GM19238 (cell line): ENCODE measurements around the gene AIFM3.
"Not testable (repeated sequence)": the region's sequence is repeated elsewhere in the genome, so short reads cannot be mapped to it uniquely, and the experiment has no call there.

Source experiments
- DNase-seq: peaks from one replicate; pipeline ENCODE4 v3.0.0; 2011; ENCODE audit warnings: low spot score; ENCODE audit not compliant: insufficient read length

AIFM3 gene

DNA sequence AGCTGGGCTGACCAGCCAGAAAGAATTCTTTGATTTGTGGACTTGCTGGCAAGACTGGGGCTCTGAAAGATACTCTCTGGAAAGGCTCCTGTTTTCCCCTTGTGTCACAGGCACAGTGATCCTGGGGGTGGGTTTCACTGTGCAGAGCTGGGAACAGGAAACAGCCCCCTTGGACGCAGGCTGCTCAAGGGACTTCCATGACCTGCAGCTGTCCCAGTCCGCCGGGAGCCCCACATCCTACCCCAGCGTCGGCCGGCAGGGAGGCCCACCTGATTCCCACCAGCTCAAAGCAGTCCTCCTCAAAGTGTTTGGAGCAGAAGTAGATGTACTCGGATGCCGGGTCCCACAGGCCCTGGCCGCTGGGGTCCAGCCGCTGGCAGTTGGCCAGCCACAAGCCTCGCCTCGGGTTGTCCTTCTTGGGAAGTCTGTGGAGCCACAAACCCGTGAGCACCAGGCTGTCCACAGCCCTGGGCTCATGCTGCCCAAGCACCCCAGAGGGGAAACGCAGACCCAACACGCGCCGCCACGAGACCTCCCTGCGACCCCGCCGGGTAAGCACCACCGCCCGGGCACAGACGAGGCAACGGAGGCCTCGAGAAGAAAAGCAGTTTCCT is 34.0 kb downstream of the AIFM3 start:
- DNase-seq = peak; percentile 37

DNA sequence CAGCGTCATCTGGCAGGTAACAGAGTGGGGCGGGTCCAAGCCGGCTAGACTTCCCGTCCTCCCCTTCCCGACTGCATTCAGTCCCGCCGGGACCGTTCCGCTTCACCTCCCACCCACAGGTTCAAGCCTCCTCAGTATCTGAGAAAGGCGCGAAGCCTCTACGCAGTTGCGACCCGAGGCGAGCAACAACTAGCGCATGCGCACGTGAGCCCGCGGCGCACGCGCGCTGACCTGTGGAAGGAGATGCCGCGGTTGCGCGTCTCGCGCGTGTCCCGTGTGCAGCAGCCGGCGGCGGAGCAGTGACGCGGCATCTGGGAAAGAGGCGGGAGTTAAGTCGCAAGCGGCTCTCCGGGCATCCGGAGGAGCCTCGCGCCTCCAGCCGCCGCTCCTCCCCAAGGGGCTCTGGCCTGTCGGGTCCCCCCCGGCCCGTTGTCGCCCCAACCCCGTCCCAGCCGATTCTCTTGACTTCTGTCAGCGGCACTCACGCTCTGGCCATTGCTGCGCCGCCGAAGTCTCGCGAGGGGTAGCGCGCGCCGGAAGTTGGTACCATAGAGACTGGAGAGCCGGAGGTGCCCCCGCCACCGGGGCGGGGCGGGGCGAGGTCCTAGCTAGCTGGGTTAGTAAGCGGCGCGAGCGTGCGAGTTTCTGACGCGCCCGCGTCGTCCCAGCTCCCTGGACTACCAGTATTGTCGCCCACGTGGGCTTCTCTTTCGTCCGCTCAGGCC is 34.7 kb downstream of the AIFM3 start, which contains the start of gene THAP7:
Gene THAP7 (minus strand): TSS at position 518 of the 725 bp plus-strand sequence. CDS start 207 bp downstream, at position 311.
- peak; percentile 94 for DNase-seq

DNA sequence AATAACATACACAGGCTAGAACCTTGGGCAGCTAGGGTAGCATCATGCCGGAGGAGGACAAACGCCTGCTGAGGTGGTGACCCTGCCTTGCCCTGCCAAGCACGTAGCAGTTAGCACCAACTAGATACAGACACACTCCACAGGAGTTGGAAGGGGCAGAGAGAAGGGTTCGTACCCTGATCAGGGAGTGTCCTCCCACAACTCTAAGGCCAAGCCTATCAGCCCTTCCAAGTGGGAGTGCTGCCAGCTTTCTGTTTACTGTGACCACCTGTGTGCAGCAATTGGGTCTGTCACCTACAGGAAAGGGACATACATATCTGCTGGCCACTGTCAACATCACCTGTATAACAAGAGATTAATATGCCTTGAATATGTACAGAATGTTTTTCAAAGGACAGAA is 36.7 kb downstream of the AIFM3 start:
- no peak for DNase-seq

DNA sequence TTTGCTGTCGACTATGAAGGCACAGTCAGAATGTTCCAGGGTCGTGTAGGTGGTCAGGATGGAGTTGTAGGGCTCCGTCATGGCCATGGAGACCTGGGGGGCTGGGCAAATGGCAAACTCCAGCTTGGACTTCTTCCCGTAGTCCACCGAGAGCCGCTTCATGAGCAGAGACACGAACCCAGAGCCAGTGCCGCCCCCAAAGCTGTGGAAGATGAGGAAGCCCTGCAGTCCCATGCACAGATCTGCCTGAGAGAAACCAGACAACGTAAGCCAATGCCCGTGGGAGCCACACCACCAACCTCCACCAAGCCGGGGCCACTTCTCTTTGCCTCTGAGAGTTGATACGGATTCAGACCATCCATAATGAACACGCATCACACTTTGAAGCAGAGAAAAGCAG is 42.2 kb downstream of the AIFM3 start:
- DNase-seq = not testable (repeated sequence)

DNA sequence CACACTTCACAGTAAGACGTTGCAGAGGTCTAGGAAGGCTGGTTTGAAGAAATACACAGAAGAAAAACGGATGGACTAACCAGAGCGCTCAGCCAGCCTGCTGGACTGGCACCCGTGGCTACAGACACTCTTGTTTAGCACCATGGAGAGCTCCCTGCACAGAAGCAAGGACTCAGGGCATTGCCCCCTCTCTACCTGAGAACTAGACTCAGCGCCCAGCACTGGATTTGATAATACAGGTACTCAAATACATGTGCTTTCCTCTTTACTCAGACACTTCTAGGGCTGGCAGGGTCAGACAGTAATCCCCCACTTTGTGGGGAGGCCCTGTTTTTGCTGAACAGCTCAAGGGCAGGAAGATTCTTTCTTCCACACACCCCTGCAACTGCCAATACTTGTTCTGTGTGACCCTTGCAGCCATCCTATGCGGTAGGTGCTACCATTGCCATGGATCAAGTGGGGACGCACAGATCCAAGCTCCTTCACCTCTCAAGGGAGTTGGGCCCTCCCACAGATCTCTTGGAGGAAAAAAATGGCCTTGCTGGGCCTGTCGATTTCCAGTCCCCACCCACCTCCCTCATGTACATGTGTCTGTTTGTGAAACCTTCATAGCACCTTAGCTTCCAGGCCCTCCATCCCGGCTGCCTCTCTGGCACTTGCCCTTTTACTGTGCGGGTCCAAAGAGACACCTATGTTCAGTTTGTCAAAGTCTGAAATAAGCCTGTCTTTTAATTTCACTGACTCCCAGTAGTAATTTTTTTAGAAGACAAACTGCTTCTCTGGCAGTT is 42.8 kb downstream of the AIFM3 start:
- no peak for DNase-seq

DNA sequence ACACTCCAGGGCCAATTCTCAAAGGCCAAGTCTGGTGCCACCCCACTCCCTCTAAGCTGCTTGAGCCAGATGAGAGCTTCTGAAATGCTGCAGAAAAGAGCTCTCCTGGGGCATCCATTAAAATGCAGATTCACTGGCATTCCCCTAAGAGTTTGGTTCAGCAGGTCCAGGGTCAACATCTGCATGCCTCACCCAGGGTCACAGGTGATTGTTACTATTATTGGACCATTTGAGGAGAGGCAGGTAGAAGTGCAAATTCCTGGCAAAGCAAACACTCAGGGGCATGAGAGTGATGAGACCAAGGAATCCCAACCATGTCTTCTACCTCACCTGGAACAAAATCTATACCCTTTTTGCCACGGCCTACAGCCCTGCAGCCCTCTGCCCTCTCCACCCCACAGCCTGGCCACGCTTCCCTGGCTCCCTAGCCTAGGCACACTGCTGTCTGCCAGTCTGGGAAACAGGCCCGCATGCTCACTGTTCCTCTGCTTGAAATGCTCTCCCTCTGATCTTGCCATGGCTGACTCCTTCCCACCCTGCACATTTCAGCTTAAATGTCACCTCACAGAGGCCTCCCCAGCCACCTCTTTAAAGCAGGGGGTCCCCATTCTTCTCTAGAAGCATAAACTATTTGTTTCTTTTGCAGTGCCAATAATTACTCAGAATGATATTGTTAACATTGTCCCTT is 43.5 kb downstream of the AIFM3 start:
- DNase-seq = no peak

DNA sequence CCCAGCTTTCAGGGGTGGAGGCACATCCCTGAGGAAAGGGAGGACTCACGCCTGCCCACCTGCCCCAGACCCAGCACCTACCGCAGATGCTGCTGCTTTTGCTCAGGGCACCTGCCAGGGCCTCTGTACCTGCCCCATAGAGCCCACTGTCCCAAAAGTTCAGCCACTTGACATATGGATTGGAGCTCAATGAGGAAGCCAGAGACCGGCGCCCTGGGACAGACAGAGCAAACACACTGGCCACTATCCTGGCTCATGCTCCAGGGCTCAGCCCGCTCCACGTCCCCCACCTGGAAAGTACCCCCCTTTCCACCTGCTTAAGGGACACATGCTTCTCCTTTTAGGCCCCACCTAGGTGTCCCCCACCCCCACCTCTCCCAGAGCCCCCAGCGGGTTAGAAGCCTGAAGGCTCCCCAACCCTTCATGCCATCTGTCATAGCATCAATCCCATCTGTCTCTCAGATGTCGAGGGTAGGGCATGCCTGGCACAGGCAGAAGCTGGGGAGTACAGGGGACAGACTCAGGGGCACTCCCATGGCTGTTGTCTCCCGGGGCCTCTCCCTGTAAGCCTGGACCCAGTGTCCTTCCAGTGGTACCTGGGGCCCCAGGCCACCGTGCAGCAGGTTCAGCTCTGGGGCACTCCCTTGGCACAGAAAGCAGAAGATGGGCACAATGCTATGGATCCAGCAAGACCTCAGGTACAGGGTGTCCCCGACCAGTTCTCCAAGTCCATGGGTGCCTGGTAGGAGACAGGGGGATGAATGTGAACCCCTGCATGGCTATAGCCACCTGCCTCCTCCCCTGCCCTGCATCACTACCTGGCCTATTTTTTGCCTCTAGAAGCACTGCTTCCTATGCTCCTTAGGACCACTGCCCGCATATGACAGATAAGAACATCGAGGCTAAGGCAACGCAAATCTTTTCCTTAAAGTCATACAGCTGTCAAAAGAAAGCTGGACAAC is 45.7 kb downstream of the AIFM3 start:
- no peak for DNase-seq

DNA sequence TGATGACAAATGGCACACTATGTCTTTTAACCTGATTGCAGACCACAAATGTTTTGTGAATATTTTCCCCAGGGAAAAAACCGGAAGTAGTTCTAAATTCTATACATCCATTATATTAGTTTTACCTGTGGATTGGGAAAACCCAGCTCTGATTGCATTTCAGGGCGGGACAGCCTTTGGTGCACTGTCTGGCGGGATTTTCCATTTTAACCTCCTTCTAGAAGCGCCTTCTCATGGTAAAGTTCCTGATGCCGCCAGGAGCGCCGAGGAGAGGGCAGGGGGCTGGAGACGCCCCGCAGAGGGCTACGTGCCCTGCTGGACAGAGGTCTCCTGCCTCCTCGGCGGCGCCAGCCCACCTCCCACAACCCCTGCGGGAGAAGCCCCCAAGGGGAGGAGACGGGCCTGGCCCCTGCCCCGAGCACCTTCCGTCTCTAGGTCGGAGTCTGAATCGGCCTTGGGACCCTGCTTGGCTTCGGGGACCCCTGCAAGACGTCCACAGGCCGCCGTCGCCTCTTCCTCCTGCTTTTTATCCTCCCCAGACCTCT is 46.7 kb downstream of the AIFM3 start:
- no peak for DNase-seq

DNA sequence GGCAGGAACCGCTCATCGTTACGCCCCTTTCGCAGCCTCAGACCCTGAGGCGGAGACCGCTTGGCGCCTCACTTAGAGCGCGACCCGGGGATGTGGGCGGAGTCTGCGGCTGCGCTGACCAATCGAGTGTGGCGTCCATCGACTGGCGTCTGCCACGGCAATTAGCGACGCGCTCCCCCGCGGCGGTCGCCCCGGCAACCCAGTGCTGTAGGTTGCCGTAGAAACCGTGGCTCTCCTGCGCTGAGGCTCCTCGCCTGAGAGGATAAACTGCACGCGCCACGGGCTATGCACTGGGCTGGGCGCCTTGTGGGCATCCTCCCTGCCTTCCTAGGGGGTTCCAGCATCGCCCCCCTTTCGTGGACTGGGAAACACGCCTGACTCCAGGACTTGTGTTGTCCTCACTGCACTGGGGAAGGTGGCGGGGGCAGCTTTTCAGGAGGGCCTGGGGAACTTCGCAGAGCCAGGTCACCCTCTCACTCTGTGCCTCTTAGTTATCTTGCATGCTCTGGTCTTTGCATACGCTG is 47.2 kb downstream of the AIFM3 start:
- DNase-seq = peak; percentile 94

DNA sequence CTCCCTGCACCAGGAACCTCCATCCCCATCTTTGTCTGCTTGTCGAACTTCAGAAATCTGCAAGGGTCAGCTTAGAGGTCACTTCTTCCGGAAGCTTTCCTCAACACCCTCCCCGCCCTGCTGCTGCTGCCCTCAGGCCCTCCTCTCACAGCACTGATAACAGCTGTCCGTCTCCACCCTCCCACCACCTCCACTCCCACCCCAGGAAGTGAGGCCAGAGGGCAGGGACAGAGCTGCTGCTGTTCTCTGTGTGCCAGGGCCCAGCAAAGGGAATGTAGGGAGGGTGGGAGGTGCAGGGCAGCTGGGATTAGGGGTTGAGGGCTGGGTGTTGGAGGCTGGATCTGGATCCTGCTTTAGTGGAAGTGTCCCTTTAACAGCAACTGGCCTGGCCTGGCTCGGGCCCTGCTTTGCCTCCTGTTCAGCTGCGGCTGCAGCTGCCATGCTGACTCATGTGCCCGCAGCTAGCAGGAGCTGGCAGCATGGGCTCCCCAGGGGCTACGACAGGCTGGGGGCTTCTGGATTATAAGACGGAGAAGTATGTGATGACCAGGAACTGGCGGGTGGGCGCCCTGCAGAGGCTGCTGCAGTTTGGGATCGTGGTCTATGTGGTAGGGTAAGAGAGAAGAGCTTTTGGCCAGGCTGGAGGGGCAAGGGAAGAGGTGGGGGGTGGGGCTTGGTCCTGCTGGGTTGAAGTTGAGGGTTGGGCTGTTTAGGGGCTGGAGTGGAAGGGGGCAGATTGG is 47.8 kb downstream of the AIFM3 start, which contains the start of gene P2RX6:
Gene P2RX6 (plus strand): TSS at position 440 of the 740 bp plus-strand sequence. CDS start 10 bp downstream, at position 450.
- no peak for DNase-seq

DNA sequence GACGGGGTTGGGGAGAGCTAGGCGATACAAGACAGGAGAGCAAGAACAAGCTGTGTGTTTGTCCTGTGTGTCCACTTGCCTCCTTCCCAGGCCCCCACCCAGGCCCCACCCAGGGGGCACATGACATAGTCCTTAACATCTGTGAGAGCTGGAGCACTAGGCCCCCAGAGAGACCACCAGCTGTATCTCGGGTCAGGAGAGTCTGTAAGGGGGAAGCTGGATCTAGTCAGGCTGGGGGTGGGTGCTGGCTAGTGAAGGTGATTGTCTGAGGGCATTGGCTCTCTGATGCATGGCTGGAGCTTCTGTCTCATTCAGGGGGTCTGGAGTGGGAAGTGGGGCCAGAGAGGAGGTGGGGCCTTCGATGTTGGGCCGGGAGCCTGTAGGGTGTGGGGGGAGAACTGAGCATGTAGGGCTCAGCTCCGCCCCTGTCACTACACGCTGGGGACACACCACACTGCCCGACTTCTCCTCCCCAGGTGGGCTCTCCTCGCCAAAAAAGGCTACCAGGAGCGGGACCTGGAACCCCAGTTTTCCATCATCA is 48.5 kb downstream of the AIFM3 start:
- no peak for DNase-seq

DNA sequence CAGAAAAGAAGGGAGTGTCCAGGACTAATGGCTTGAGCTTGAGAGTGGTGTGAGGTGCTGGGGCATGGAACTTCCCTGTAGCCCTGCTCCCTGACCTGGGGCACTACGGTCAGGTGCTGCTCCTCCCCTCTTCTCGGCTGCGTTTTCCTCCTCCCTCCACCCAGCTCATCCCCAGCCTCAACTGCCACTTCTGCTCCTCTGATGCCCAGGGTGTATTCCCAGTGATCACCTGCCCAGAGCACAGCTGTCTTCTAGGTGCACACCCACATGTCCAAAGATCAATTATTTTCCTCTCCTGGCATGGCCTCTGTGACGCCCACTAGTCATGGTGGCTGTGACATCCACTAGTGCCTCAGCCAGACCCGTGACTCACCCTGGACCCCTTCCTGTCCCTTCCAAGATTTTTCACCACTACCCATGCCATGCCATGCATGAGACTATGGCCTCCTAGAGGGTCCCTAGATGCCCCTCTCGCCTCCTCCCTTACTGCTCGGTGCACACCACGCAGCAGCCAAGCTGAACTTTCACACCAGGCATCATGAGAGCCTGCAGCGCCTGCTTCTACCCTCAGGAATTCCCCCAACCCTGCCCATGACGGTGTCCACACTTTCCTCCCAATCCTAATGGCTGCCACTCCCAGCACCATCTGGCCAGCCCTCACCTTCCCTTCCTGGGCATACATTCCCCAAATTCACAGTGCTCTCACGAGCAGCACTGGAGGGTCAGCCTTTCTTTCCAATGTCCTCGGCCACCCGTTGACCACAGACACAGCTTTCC is 49.8 kb downstream of the AIFM3 start:
- DNase-seq = no peak

DNA sequence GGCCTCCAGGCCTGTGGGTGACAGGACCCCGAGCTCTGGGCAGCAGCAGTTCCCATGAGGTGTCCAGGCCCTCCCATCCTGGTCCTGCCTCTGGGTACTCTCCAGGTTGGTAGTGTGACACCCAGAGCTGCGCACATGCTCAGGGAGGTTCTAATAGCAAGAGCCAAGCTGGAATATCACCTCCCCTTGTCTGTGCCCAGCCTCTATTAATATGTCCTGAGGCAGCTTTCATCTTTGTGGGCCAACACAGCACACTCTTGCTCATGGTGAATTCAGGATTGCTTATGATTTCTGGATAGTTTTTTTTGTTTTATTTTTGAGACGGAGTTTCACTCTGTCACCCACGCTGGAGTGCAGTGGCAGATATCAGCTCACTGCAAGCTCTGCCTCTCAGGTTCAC is 51.3 kb downstream of the AIFM3 start:
- DNase-seq = no peak

DNA sequence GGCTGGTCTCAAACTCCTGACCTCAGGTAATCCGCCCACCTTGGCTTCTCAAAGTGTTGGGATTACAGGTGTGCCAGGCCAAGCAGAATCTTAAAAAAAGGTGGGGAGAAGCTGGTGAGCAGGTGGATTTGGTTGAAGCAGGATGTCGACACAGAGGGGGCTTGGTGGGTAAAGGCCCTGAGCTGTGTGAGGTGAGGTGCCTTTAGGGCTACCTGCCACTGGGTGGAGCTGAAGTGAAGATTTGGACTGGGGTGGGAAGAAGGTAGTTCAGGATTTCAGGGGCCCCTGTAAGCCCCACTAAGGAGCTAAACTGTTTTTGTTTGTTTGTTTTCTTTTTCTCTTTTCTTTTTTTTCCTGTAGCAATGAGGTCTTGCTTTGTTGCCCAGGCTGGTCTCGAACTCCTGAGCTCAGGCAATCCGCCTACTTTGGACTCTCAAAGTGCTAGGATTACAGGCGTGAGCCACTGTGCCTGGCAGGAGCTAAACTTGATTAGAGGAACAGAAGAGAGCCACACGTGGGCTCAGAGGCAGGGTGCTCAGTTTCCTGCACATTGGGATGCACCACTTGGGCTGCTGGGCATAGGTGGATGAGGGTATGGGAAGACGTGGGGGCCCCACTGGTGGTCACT is 53.9 kb downstream of the AIFM3 start:
- peak; percentile 42 for DNase-seq

DNA sequence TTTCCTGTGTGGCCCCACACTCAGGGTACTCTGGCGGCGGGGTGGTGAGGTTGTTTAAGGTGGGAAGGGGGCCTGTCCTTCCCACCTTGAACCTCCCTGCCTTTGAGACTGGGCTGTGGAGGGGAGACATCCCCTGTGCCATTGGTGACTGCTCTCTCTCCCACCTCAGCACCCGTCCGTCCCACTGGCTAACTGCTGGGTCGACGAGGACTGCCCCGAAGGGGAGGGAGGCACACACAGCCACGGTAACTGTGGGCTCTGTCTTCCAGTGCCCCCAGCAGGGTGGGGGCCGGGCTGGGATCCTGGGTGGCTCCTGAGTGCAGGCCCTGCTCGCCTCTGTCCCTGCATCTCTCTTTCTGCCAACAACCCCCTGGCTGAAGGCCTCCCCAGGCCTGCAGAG is 55.5 kb downstream of the AIFM3 start:
- no peak for DNase-seq

DNA sequence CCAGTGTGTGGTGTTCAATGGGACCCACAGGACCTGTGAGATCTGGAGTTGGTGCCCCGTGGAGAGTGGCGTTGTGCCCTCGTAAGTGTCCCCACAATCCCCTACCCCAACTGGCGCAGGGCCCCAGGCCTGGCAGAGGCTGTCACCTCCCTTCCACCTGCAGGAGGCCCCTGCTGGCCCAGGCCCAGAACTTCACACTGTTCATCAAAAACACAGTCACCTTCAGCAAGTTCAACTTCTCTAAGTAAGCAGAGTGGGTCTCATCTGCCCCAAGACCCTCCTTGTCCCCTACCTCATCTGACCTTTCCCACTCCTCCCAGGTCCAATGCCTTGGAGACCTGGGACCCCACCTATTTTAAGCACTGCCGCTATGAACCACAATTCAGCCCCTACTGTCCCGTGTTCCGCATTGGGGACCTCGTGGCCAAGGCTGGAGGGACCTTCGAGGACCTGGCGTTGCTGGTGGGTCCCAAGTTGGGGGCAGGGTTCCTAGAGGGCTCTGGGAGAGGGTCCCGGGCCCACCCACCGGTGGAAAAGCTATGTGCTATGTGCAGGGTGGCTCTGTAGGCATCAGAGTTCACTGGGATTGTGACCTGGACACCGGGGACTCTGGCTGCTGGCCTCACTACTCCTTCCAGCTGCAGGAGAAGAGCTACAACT is 56.0 kb downstream of the AIFM3 start:
- DNase-seq = no peak

DNA sequence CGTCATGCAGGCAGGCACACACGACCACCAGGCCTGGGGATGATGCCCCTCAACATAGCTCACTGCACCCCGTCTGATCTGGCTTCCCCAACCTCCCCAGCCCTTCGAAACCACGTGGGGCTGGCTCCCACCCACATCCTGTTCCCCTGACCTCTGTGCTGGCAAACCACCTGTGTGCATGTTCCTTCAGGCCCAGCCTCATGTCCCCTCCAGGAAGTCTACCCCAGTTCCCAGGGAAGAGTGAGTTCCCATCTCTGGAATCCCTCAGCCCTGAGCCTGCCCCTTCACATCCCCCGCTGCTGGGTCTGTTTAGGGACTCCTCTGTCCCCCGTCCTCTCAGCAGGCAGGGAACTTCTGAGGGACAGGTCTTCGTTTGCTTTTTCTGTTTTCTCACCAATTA is 58.2 kb downstream of the AIFM3 start:
- DNase-seq = no peak
